Hepatocyte (in vitro differentiated cells): ENCODE data around the gene CEP78. TPM values are rescaled to one million over a fixed set of nuclear protein-coding genes. Genes with fewer than 3 reads are reported as not detected.

Experiments
- DNase-seq: peaks from one replicate; pipeline ENCODE4 v3.0.0-alpha.2; 2016; ENCODE audit warnings: low spot score
- H2AFZ ChIP-seq: fragments of 200-600 bp; sonication (generic); 2 replicates; pipeline ENCODE4 v1.6.0; 2016; ENCODE audit warnings: antibody characterized with exemption, mild to moderate bottlenecking
- H3K27ac ChIP-seq: fragments of 200-600 bp; sonication (generic); 2 replicates; pipeline ENCODE4 v1.5.1; 2016; ENCODE audit warnings: mild to moderate bottlenecking
- H3K27me3 ChIP-seq: fragments of 200-600 bp; sonication (generic); 2 replicates; pipeline ENCODE4 v1.6.1; 2016
- H3K36me3 ChIP-seq: fragments of 200-600 bp; sonication (generic); replicated peaks from 2 replicates; pipeline ENCODE4 v1.5.1; 2016; ENCODE audit warnings: low read depth; ENCODE audit not compliant: insufficient read depth
- H3K4me1 ChIP-seq: fragments of 200-600 bp; sonication (generic); 2 replicates; pipeline ENCODE4 v1.5.1; 2016; ENCODE audit warnings: mild to moderate bottlenecking, moderate library complexity; ENCODE audit not compliant: insufficient read depth
- H3K4me2 ChIP-seq: fragments of 200-600 bp; sonication (generic); 2 replicates; pipeline ENCODE4 v1.6.0; 2016
- H3K4me3 ChIP-seq: fragments of 200-600 bp; sonication (generic); 2 replicates; pipeline ENCODE4 v1.5.1; 2016; ENCODE audit warnings: mild to moderate bottlenecking
- H3K79me2 ChIP-seq: fragments of 200-600 bp; sonication (generic); 2 replicates; pipeline ENCODE4 v1.6.0; 2017; ENCODE audit warnings: mild to moderate bottlenecking
- H3K9me2 ChIP-seq: fragments of 200-600 bp; sonication (generic); replicated peaks from 2 replicates; pipeline ENCODE4 v1.6.0; 2017; ENCODE audit warnings: mild to moderate bottlenecking; ENCODE audit not compliant: insufficient read depth
- H3K9me3 ChIP-seq: fragments of 200-600 bp; sonication (generic); 2 replicates; pipeline ENCODE4 v1.5.1; 2016; ENCODE audit warnings: low read depth, mild to moderate bottlenecking
- H4K20me1 ChIP-seq: fragments of 200-600 bp; sonication (generic); 2 replicates; pipeline ENCODE4 v1.6.0; 2016; ENCODE audit warnings: mild to moderate bottlenecking; ENCODE audit not compliant: insufficient read depth, poor library complexity, severe bottlenecking
- EZH2 ChIP-seq: fragments of 200-600 bp; sonication (generic); IDR thresholded peaks from 2 replicates; pipeline ENCODE4 v1.6.1; 2016; ENCODE audit warnings: antibody characterized with exemption, mild to moderate bottlenecking, borderline replicate concordance
- EZH2phosphoT487 ChIP-seq: fragments of 200-600 bp; sonication (generic); IDR thresholded peaks from one replicate; pipeline ENCODE4 v1.6.1; 2018; ENCODE audit warnings: antibody characterized with exemption, mild to moderate bottlenecking, low read depth, moderate library complexity; ENCODE audit not compliant: unreplicated experiment, severe bottlenecking
- WGBS: methylation state at CpG from one replicate; pipeline ENCODE4 v1.1.6; 2016; ENCODE audit warnings: low lambda C conversion rate; ENCODE audit errors: missing lambda C conversion rate; 5-methylcytosine and 5-hydroxymethylcytosine counted together
- polyA plus RNA-seq: library from polyadenylated mRNA; unstranded; fragments of >200 nt; fragmentation: Nextera tagmentation; extraction: Ambion mirVana; gene quantifications from 2 replicates; pipeline ENCODE4 v1.2.1, GENCODE V29; 2016
- total RNA-seq: library from RNA; depleted of rRNA; stranded (reverse); fragments of >200 nt; gene quantifications from 2 replicates; pipeline ENCODE4 v1.2.3, GENCODE V29; 2014
- TF ChIP-seq, protein P1 (sequence below): fragments of 200-600 bp; sonication (generic); IDR thresholded peaks from 2 replicates; pipeline ENCODE4 v1.5.1; 2016; ENCODE audit warnings: antibody characterized with exemption, mild to moderate bottlenecking; ENCODE audit not compliant: poor library complexity

The CEP78 gene
- total and polyA plus RNA-seq, 2 experiments from 2014 or later, result 8.1 to 17.2 TPM

- H3K27ac ChIP-seq, result no peak overlapping the region
- no peaks in the 10 kb centered on the region for H4K20me1 ChIP-seq
- H3K4me3 ChIP-seq, result no peak overlapping the region
- H3K36me3 ChIP-seq, result no peaks in the 10 kb centered on the region
- no peaks in the 10 kb centered on the region for H3K9me2 ChIP-seq
- H3K4me1 ChIP-seq, result no peaks in the 10 kb centered on the region
- no peak overlapping the region for H2AFZ ChIP-seq
- no peaks in the 10 kb centered on the region for H3K27me3 ChIP-seq
- H3K79me2 ChIP-seq, result no peaks in the 10 kb centered on the region
- no peaks in the 10 kb centered on the region for H3K9me3 ChIP-seq
- no peak for DNase-seq
- WGBS, result 93% methylated on average over 11 of the region's 11 CpGs
- no peak for TF ChIP-seq EZH2phosphoT487
- TF ChIP-seq, protein P1, sequence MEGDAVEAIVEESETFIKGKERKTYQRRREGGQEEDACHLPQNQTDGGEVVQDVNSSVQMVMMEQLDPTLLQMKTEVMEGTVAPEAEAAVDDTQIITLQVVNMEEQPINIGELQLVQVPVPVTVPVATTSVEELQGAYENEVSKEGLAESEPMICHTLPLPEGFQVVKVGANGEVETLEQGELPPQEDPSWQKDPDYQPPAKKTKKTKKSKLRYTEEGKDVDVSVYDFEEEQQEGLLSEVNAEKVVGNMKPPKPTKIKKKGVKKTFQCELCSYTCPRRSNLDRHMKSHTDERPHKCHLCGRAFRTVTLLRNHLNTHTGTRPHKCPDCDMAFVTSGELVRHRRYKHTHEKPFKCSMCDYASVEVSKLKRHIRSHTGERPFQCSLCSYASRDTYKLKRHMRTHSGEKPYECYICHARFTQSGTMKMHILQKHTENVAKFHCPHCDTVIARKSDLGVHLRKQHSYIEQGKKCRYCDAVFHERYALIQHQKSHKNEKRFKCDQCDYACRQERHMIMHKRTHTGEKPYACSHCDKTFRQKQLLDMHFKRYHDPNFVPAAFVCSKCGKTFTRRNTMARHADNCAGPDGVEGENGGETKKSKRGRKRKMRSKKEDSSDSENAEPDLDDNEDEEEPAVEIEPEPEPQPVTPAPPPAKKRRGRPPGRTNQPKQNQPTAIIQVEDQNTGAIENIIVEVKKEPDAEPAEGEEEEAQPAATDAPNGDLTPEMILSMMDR, result no peak
- no peak for TF ChIP-seq EZH2
- no peak overlapping the region for H3K4me2 ChIP-seq
Measured at GRCh38 chr9:78316166-78316892, 80.5 kb downstream of the CEP78 start.

DNA sequence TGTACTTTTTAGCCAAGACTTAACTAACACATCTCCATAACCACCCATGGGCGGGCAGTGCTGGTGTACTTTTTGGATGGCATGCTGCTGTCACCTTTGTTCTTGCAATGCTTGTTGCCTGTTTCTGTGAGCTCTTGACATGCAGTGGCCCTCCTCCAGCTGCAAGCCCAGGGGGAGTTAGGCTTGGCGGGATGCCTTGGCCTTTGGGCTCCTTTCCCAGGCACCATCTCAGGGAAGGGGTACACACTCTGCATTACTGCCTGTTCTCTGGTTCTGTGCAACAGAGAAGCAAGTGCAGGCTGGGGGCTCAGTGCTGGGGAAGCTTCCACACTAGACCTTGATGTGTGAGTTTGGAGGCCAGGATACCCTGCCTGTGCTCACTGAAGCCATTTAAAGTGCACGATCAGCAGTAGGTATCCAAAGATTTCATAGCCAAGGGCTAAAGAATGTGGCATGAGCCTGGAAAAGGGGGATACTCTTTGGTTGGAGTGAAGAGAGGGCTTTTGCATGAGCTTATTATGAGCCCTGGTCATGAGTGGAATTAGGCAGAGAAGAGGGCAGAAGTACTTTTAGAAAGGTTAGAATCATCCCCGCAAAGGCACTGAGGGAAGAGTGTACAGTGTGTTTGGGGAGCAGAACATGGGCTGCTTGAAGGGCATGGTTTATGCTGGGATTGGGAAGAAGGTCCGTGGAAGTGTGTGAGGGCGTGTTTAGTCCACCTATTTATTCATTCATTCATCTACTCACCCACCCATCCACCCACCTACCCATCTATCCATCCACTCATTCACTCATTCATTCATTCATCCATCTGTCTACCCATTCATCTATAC is 83.5 kb downstream of the CEP78 start:
- no peaks in the 10 kb centered on the region for H3K4me1 ChIP-seq
- H3K79me2 ChIP-seq, result no peaks in the 10 kb centered on the region
- H3K4me3 ChIP-seq, result no peak overlapping the region
- no peaks in the 10 kb centered on the region for H3K27me3 ChIP-seq
- WGBS, result 88% methylated on average over 6 of the region's 6 CpGs
- no peaks in the 10 kb centered on the region for H4K20me1 ChIP-seq
- DNase-seq, result no peak
- no peaks in the 10 kb centered on the region for H3K36me3 ChIP-seq
- H3K9me2 ChIP-seq, result no peaks in the 10 kb centered on the region
- no peak overlapping the region for H3K4me2 ChIP-seq
- no peak overlapping the region for H3K27ac ChIP-seq
- TF ChIP-seq EZH2 (no peak), EZH2phosphoT487 (no peak)
- TF ChIP-seq, protein P1, result no peak
- H3K9me3 ChIP-seq, result no peaks in the 10 kb centered on the region
- no peak overlapping the region for H2AFZ ChIP-seq

GRCh38 chr9:78320030-78320693 is 84.3 kb downstream of the CEP78 start:
- no peak for DNase-seq
- no peaks in the 10 kb centered on the region for H4K20me1 ChIP-seq
- no peaks in the 10 kb centered on the region for H3K4me1 ChIP-seq
- H3K4me3 ChIP-seq, result no peak overlapping the region
- TF ChIP-seq EZH2 (no peak), EZH2phosphoT487 (no peak)
- TF ChIP-seq, protein P1, result no peak
- H3K27me3 ChIP-seq, result no peaks in the 10 kb centered on the region
- H3K36me3 ChIP-seq, result no peaks in the 10 kb centered on the region
- no peak overlapping the region for H3K4me2 ChIP-seq
- H3K79me2 ChIP-seq, result no peaks in the 10 kb centered on the region
- H2AFZ ChIP-seq, result no peak overlapping the region
- 100% methylated on average over 2 of the region's 4 CpGs for WGBS
- no peaks in the 10 kb centered on the region for H3K9me2 ChIP-seq
- no peak overlapping the region for H3K27ac ChIP-seq
- no peaks in the 10 kb centered on the region for H3K9me3 ChIP-seq
